CD14-positive monocyte (primary cell): Measurements from ENCODE around the gene EVX2. TPM values are rescaled to one million over a fixed set of nuclear protein-coding genes. Genes with fewer than 3 reads are reported as not detected.

ENCODE experiments used
- DNase-seq, 3 donors: peaks; one replicate each; pipeline ENCODE4 v3.0.0-alpha.2; 2011 to 2022
- H2AFZ ChIP-seq: 2 replicates; pipeline ENCODE4 v1.6.0; 2012; ENCODE audit warnings: mild to moderate bottlenecking, low read depth, low read length, inconsistent platforms; ENCODE audit not compliant: insufficient read depth, poor library complexity, severe bottlenecking
- H3K27ac ChIP-seq, 2 donors: 1 replicate in 1 of 2; 2 replicates in 1 of 2; pipeline ENCODE4 v1.5.1; 2012 to 2013; ENCODE audit warnings: low read length in 2 of 2, control low read depth in 1 of 2, inconsistent platforms in 1 of 2, low read depth in 1 of 2, mild to moderate bottlenecking in 1 of 2
- H3K27me3 ChIP-seq, 2 donors: one replicate each; pipeline versions ENCODE4 v1.6.0 to v1.6.1; 2011 to 2013; ENCODE audit warnings: low read length in 2 of 2; ENCODE audit not compliant: control insufficient read depth in 2 of 2, insufficient read depth in 2 of 2
- H3K36me3 ChIP-seq, 2 donors: replicated peaks in 1 of 2; 1 replicate in 1 of 2; 2 replicates in 1 of 2; pipeline versions ENCODE4 v1.5.1 to v1.6.1; 2012 to 2013; ENCODE audit warnings: low read length in 2 of 2, control low read depth in 1 of 2, inconsistent platforms in 1 of 2, mild to moderate bottlenecking in 1 of 2; ENCODE audit not compliant: insufficient read depth in 2 of 2, control insufficient read depth in 1 of 2
- H3K4me1 ChIP-seq, 2 donors: 1 replicate in 1 of 2; 2 replicates in 1 of 2; pipeline versions ENCODE4 v1.5.1 to v1.6.1; 2012 to 2013; ENCODE audit warnings: low read length in 2 of 2, control low read depth in 1 of 2, inconsistent platforms in 1 of 2, mild to moderate bottlenecking in 1 of 2, moderate library complexity in 1 of 2; ENCODE audit not compliant: insufficient read depth in 2 of 2, control insufficient read depth in 1 of 2
- H3K4me2 ChIP-seq: replicated peaks from 2 replicates; pipeline ENCODE3; 2012; ENCODE audit warnings: low read length, moderate library complexity, mild to moderate bottlenecking; ENCODE audit not compliant: poor library complexity, severe bottlenecking; ENCODE audit errors: extremely low read depth
- H3K4me3 ChIP-seq, 3 experiments: fragments of 200-600 bp in 1 of 3; sonication (generic) in 1 of 3; replicated peaks in 1 of 3; 1 replicate in 2 of 3; 2 replicates in 1 of 3; pipeline ENCODE4 v1.5.1; 2011 to 2013; ENCODE audit warnings: low read length in 3 of 3, mild to moderate bottlenecking in 3 of 3, control low read depth in 2 of 3, low read depth in 2 of 3, inconsistent platforms in 1 of 3, moderate library complexity in 1 of 3
- H3K79me2 ChIP-seq: 2 replicates; pipeline ENCODE4 v1.6.0; 2012; ENCODE audit warnings: mild to moderate bottlenecking, control low read depth, inconsistent platforms, low read length, moderate library complexity; ENCODE audit not compliant: insufficient read depth
- H3K9ac ChIP-seq: 2 replicates; pipeline ENCODE4 v1.6.0; 2017; ENCODE audit warnings: low read length, mild to moderate bottlenecking; ENCODE audit not compliant: insufficient read depth, poor library complexity, severe bottlenecking
- H3K9me3 ChIP-seq, 2 donors: replicated peaks in 1 of 2; 1 replicate in 1 of 2; 2 replicates in 1 of 2; pipeline versions ENCODE4 v1.5.1 to v1.6.1; 2012 to 2013; ENCODE audit warnings: low read length in 2 of 2, control low read depth in 1 of 2; ENCODE audit not compliant: control insufficient read depth in 1 of 2, insufficient read depth in 1 of 2
- H4K20me1 ChIP-seq: 2 replicates; pipeline ENCODE4 v1.6.0; 2012; ENCODE audit warnings: mild to moderate bottlenecking, low read length, control low read depth, moderate library complexity; ENCODE audit not compliant: insufficient read depth
- H3K27ac Mint-ChIP-seq, 7 donors: one replicate each; pipeline ENCODE4 v1.8.0; 2020; ENCODE audit warnings: mild to moderate bottlenecking in 7 of 7, mixed read lengths in 7 of 7, moderate library complexity in 6 of 7, inconsistent platforms in 2 of 7
- H3K27me3 Mint-ChIP-seq, 3 donors: one replicate each; pipeline ENCODE4 v1.8.0; 2021 to 2022; ENCODE audit warnings: low read depth in 3 of 3, mild to moderate bottlenecking in 3 of 3, mixed read lengths in 3 of 3, moderate library complexity in 3 of 3, inconsistent platforms in 1 of 3
- H3K36me3 Mint-ChIP-seq, 2 donors: one replicate each; pipeline ENCODE4 v1.8.0; 2020; ENCODE audit warnings: mixed read lengths in 2 of 2, inconsistent platforms in 1 of 2, mild to moderate bottlenecking in 1 of 2
- H3K4me1 Mint-ChIP-seq: one replicate; pipeline ENCODE4 v1.8.0; 2020; ENCODE audit warnings: mild to moderate bottlenecking, mixed read lengths
- H3K4me3 Mint-ChIP-seq, 2 donors: one replicate each; pipeline ENCODE4 v1.8.0; 2020; ENCODE audit warnings: mild to moderate bottlenecking in 2 of 2, mixed read lengths in 2 of 2, moderate library complexity in 1 of 2
- H3K9me3 Mint-ChIP-seq, 7 donors: one replicate each; pipeline ENCODE4 v1.8.0; 2020 to 2022; ENCODE audit warnings: mixed read lengths in 7 of 7, mild to moderate bottlenecking in 6 of 7, moderate library complexity in 6 of 7, inconsistent platforms in 2 of 7
- CTCF ChIP-seq: fragments of 200-600 bp; IDR thresholded peaks from one replicate; pipeline ENCODE4 v1.8.0; 2022; ENCODE audit warnings: antibody characterized with exemption, mild to moderate bottlenecking
- WGBS: methylation state at CpG from one replicate; pipeline ENCODE4 v1.1.5; 2013; ENCODE audit warnings: missing lambda C conversion rate; ENCODE audit not compliant: insufficient coverage; 5-methylcytosine and 5-hydroxymethylcytosine counted together
- intact Hi-C, 2 donors: fragments of 100-400 bp; cut with micrococcal nuclease; formaldehyde crosslinking; loops; one replicate each; pipeline versions ENCODE4 v1.15.0 to v1.15.1; 2023
- polyA plus RNA-seq, 3 donors: library from polyadenylated mRNA; depleted of rRNA in 1 of 3; unstranded in 2 of 3; stranded (reverse) in 1 of 3; fragments of 300-500 nt in 2 of 3; fragments of >200 nt in 1 of 3; fragmentation: Illumina TruSeq in 2 of 3; gene quantifications; 1 replicate in 2 of 3; 2 replicates in 1 of 3; pipeline ENCODE4 v1.2.3, GENCODE V29; 2012 to 2021

Gene EVX2
- polyA plus RNA-seq, 3 donors, result not detected

- Mint-ChIP-seq H3K4me1 (peaks cover 4% of the 10 kb centered on the region), H3K27me3 (peaks cover 3 to 13% (median 13%) of the 10 kb centered on the region in 3 donors), H3K4me3 (peak overlapping the region in 1 of 2 donors; percentile 30), H3K36me3 (no peaks in the 10 kb centered on the region), H3K9me3 (peaks cover 0 to 8% (median 3%) of the 10 kb centered on the region in 7 donors), H3K27ac (no peak overlapping the region)
- H3K27ac ChIP-seq, result no peak overlapping the region
- no peaks in the 10 kb centered on the region for H3K4me1 ChIP-seq
- intact Hi-C loops, result no loop called here
- no peak for DNase-seq
- no peak for TF ChIP-seq CTCF
- H2AFZ ChIP-seq, result no peak overlapping the region
- peaks cover 11 to 12% of the 10 kb centered on the region in 2 donors for H3K27me3 ChIP-seq
- H3K79me2 ChIP-seq, result no peaks in the 10 kb centered on the region
- 60% methylated on average over 1 of the region's 2 CpGs for WGBS
- H3K4me2 ChIP-seq, result no peak overlapping the region
- H3K4me3 ChIP-seq, result no peak overlapping the region
- H4K20me1 ChIP-seq, result no peaks in the 10 kb centered on the region
- no peak overlapping the region for H3K9ac ChIP-seq
- no peaks in the 10 kb centered on the region for H3K9me3 ChIP-seq
- H3K36me3 ChIP-seq, result no peaks in the 10 kb centered on the region
Measured at GRCh38 chr2:176038694-176039093, 45.1 kb downstream of the EVX2 start.

GRCh38 chr2:176035013-176035691, 48.6 kb downstream of the EVX2 start:
- intact Hi-C loops, result no loop called here
- no peaks in the 10 kb centered on the region for H3K36me3 Mint-ChIP-seq
- H3K27ac Mint-ChIP-seq, result no peak overlapping the region
- H3K27me3 Mint-ChIP-seq, result peaks cover 1 to 17% (median 12%) of the 10 kb centered on the region in 3 donors
- Histone ChIP-seq H2AFZ (no peak overlapping the region), H3K9me3 (no peaks in the 10 kb centered on the region), H3K4me1 (no peaks in the 10 kb centered on the region), H3K36me3 (no peaks in the 10 kb centered on the region), H4K20me1 (no peaks in the 10 kb centered on the region), H3K4me2 (no peak overlapping the region), H3K27ac (no peak overlapping the region), H3K79me2 (no peaks in the 10 kb centered on the region), H3K27me3 (peaks cover 8 to 15% of the 10 kb centered on the region in 2 donors), H3K4me3 (no peak overlapping the region), H3K9ac (no peak overlapping the region)
- no peaks in the 10 kb centered on the region for H3K9me3 Mint-ChIP-seq
- WGBS, result 94% methylated on average over 3 of the region's 6 CpGs
- TF ChIP-seq CTCF, result no peak
- H3K4me3 Mint-ChIP-seq, result no peak overlapping the region
- peaks cover 4% of the 10 kb centered on the region for H3K4me1 Mint-ChIP-seq
- no peak for DNase-seq
